H9 (cell line): Measurements from ENCODE around the gene IGSF9. TPM values are rescaled to one million over a fixed set of nuclear protein-coding genes. Genes with fewer than 3 reads are reported as not detected.

Source experiments
- DNase-seq: peaks from one replicate; pipeline ENCODE4 v3.0.0-alpha.2; 2017
- H2AFZ ChIP-seq: one replicate; pipeline ENCODE4 v1.6.1; 2013; ENCODE audit warnings: mild to moderate bottlenecking, low read length, control low read depth, moderate library complexity
- H2AK5ac ChIP-seq: 2 replicates; pipeline ENCODE4 v1.6.1; 2013; ENCODE audit warnings: low read length, control low read depth, mixed read lengths; ENCODE audit not compliant: insufficient read length
- H2BK120ac ChIP-seq: one replicate; pipeline ENCODE4 v1.6.1; 2013; ENCODE audit warnings: low read depth, mild to moderate bottlenecking, low read length, control low read depth, inconsistent platforms; ENCODE audit not compliant: poor library complexity, severe bottlenecking
- H2BK12ac ChIP-seq: 2 replicates; pipeline ENCODE4 v1.6.1; 2013; ENCODE audit warnings: low read length, control low read depth, mixed read lengths, low read depth; ENCODE audit not compliant: insufficient read length
- H2BK15ac ChIP-seq: 2 replicates; pipeline ENCODE4 v1.6.1; 2013; ENCODE audit warnings: low read depth, low read length, control low read depth
- H2BK20ac ChIP-seq: one replicate; pipeline ENCODE4 v1.6.1; 2013; ENCODE audit warnings: low read depth, mild to moderate bottlenecking, low read length, control low read depth, inconsistent platforms; ENCODE audit not compliant: poor library complexity, severe bottlenecking
- H2BK5ac ChIP-seq: 2 replicates; pipeline ENCODE4 v1.6.1; 2013; ENCODE audit warnings: low read length, control low read depth, mixed read lengths; ENCODE audit not compliant: insufficient read length
- H3K14ac ChIP-seq: 2 replicates; pipeline ENCODE4 v1.6.1; 2013; ENCODE audit warnings: low read length, control low read depth; ENCODE audit not compliant: insufficient read depth
- H3K18ac ChIP-seq: 2 replicates; pipeline ENCODE4 v1.6.1; 2013; ENCODE audit warnings: low read depth, mild to moderate bottlenecking, mixed read lengths, low read length, control low read depth; ENCODE audit not compliant: insufficient read length
- H3K23ac ChIP-seq: 2 replicates; pipeline ENCODE4 v1.6.1; 2013; ENCODE audit warnings: low read length, control low read depth, mixed read lengths, low read depth; ENCODE audit not compliant: insufficient read length
- H3K23me2 ChIP-seq: 2 replicates; pipeline ENCODE4 v1.6.1; 2013; ENCODE audit warnings: low read depth, mild to moderate bottlenecking, mixed read lengths, low read length, control low read depth; ENCODE audit not compliant: insufficient read length, poor library complexity, severe bottlenecking
- H3K27ac ChIP-seq: 2 replicates; pipeline ENCODE4 v1.5.1; 2013; ENCODE audit warnings: low read length, control low read depth, mixed read lengths, low read depth; ENCODE audit not compliant: insufficient read length
- H3K27me3 ChIP-seq: 2 replicates; pipeline ENCODE4 v1.6.1; 2013; ENCODE audit warnings: low read length, control low read depth, inconsistent platforms; ENCODE audit not compliant: insufficient read depth
- H3K4ac ChIP-seq: 2 replicates; pipeline ENCODE4 v1.6.1; 2013; ENCODE audit warnings: low read depth, mild to moderate bottlenecking, control low read depth, inconsistent platforms, low read length, moderate library complexity
- H3K4me1 ChIP-seq: 2 replicates; pipeline ENCODE4 v1.6.1; 2013; ENCODE audit warnings: low read length, control low read depth, inconsistent platforms; ENCODE audit not compliant: insufficient read depth
- H3K4me2 ChIP-seq: 2 replicates; pipeline ENCODE4 v1.6.1; 2013; ENCODE audit warnings: low read length, control low read depth, mixed read lengths; ENCODE audit not compliant: insufficient read length, insufficient read depth
- H3K56ac ChIP-seq: 2 replicates; pipeline ENCODE4 v1.6.1; 2013; ENCODE audit warnings: low read depth, mild to moderate bottlenecking, mixed read lengths, low read length, control low read depth; ENCODE audit not compliant: insufficient read length
- H3K79me1 ChIP-seq: 2 replicates; pipeline ENCODE4 v1.6.1; 2013; ENCODE audit warnings: low read depth, mild to moderate bottlenecking, moderate library complexity, low read length, control low read depth, inconsistent platforms; ENCODE audit not compliant: insufficient read depth, poor library complexity, severe bottlenecking
- H3K79me2 ChIP-seq: 2 replicates; pipeline ENCODE4 v1.6.1; 2013; ENCODE audit warnings: low read length, control low read depth, inconsistent platforms; ENCODE audit not compliant: insufficient read depth
- H3K9ac ChIP-seq: 2 replicates; pipeline ENCODE4 v1.6.1; 2013; ENCODE audit warnings: low read length, control low read depth, mixed read lengths; ENCODE audit not compliant: insufficient read length; ENCODE audit errors: extremely low read depth
- H3K9me3 ChIP-seq: one replicate; pipeline ENCODE4 v1.6.1; 2013; ENCODE audit warnings: low read depth, low read length, inconsistent platforms; ENCODE audit not compliant: control insufficient read depth
- H3T11ph ChIP-seq: one replicate; pipeline ENCODE4 v1.6.1; 2013; ENCODE audit warnings: mild to moderate bottlenecking, low read length, control low read depth, inconsistent platforms
- H4K20me1 ChIP-seq: one replicate; pipeline ENCODE4 v1.6.1; 2013; ENCODE audit not compliant: control insufficient read depth, insufficient read length, insufficient read depth
- H4K5ac ChIP-seq: 2 replicates; pipeline ENCODE4 v1.6.1; 2013; ENCODE audit warnings: low read depth, mild to moderate bottlenecking, mixed read lengths, low read length, control low read depth; ENCODE audit not compliant: insufficient read length
- H4K8ac ChIP-seq: replicated peaks from 2 replicates; pipeline ENCODE4 v1.6.1; 2013; ENCODE audit warnings: low read length, control low read depth, mixed read lengths, low read depth; ENCODE audit not compliant: insufficient read length
- H4K91ac ChIP-seq: 2 replicates; pipeline ENCODE4 v1.6.1; 2013; ENCODE audit warnings: low read depth, mild to moderate bottlenecking, moderate library complexity, mixed read lengths, low read length, control low read depth; ENCODE audit not compliant: insufficient read length
- H3K27ac Mint-ChIP-seq, 3 experiments: 2 replicates in 2 of 3; 3 replicates in 1 of 3; pipeline ENCODE4 v1.8.0; 2020 to 2021; ENCODE audit warnings: mixed read lengths in 3 of 3, mild to moderate bottlenecking in 1 of 3, moderate library complexity in 1 of 3
- H3K27me3 Mint-ChIP-seq: 2 replicates; pipeline ENCODE4 v1.8.0; 2021; ENCODE audit warnings: low read depth, mild to moderate bottlenecking, moderate library complexity, mixed read lengths
- H3K36me3 Mint-ChIP-seq, 3 experiments: 2 replicates in 2 of 3; 3 replicates in 1 of 3; pipeline ENCODE4 v1.8.0; 2020 to 2021; ENCODE audit warnings: low read depth in 3 of 3, mixed read lengths in 3 of 3; ENCODE audit not compliant: insufficient read depth in 1 of 3
- H3K4me1 Mint-ChIP-seq, 2 experiments: 2 replicates each; pipeline ENCODE4 v1.8.0; 2020; ENCODE audit warnings: mixed read lengths in 2 of 2
- H3K4me3 Mint-ChIP-seq, 2 experiments: 2 replicates in 1 of 2; 3 replicates in 1 of 2; pipeline ENCODE4 v1.8.0; 2020 to 2021; ENCODE audit warnings: mild to moderate bottlenecking in 2 of 2, mixed read lengths in 2 of 2, moderate library complexity in 1 of 2
- H3K9me3 Mint-ChIP-seq, 2 experiments: 2 replicates in 1 of 2; 3 replicates in 1 of 2; pipeline ENCODE4 v1.8.0; 2020; ENCODE audit warnings: mild to moderate bottlenecking in 2 of 2, mixed read lengths in 2 of 2, moderate library complexity in 1 of 2
- WGBS: extraction: QIAGEN DNeasy Blood & Tissue Kit; methylation state at CpG from one replicate; pipeline ENCODE4 v1.1.7; 2013; ENCODE audit warnings: missing lambda C conversion rate, low lambda C conversion rate, mixed read lengths; ENCODE audit not compliant: insufficient read length; ENCODE audit errors: extremely low coverage; 5-methylcytosine and 5-hydroxymethylcytosine counted together
- total RNA-seq: library from RNA; stranded (reverse); gene quantifications from 2 replicates; pipeline ENCODE4 v1.2.1, GENCODE V29; 2021
- TF ChIP-seq, protein P1 (sequence below): fragments of 200-600 bp; sonication (generic); conservative IDR thresholded peaks from 3 replicates; pipeline ENCODE4 v1.8.0; 2021; ENCODE audit warnings: antibody characterized with exemption, mild to moderate bottlenecking

IGSF9 gene
- total RNA-seq, 1 experiment from 2014 or later: 11.3 TPM

DNA sequence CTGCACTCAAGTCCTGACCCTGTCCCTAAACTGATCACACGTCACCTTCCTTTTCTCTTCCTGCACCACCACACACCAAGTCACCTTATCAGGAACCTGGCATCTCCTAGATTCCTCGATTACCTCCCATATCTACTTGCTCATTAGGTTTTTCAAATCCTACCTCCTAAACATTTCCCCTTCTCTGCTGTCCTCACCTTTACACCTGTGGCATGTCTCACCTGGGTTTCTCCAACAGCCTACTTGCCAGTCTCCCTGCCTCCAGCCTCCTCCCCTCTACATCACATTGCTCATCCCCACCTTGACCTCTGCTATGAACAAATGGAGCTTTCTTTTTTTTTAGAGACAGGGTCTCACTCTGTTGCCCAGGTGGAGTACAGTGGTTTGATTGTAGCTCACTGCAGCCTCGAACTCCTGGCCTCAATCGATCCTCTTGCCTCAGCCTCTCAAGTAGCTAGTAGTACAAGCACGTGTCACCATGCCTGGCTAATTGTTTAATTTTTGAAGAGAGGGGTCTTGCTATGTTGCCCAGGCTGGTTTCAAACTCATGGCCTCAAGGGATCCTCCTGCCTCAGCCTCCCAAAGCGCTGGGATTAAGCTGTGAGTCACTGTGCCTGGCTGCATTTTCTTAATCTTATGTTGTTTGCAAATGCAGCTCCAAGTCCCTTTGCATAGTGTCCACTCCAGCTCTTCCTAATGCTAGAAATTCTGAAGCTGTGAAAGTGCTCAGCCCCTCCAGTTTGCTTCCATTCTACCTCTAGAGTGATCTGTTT lies 6.3 kb downstream of the IGSF9 start:
- Mint-ChIP-seq H3K27me3 (peaks cover 1% of the 10 kb centered on the region), H3K27ac (peak overlapping the region in 1 of 3 experiments; percentile 48; a peak in 2 of 7 replicates), H3K36me3 (peaks cover 18 to 21% (median 18%) of the 10 kb centered on the region in 3 experiments), H3K4me1 (peaks cover 37 to 58% of the 10 kb centered on the region in 2 experiments), H3K9me3 (no peaks in the 10 kb centered on the region), H3K4me3 (no peak overlapping the region)
- Histone ChIP-seq H2AK5ac (no peak overlapping the region), H2BK5ac (no peak overlapping the region), H2BK20ac (no peak overlapping the region), H3K23ac (no peak overlapping the region), H4K8ac (no peak overlapping the region), H3K14ac (no peak overlapping the region), H4K91ac (no peak overlapping the region), H3K9ac (no peak overlapping the region), H2AFZ (no peak overlapping the region), H3K79me1 (no peaks in the 10 kb centered on the region), H3K4ac (no peak overlapping the region), H4K20me1 (no peaks in the 10 kb centered on the region), H3K18ac (no peak overlapping the region), H3K23me2 (no peaks in the 10 kb centered on the region), H4K5ac (no peak overlapping the region), H3K4me2 (no peak overlapping the region), H3T11ph (no peak overlapping the region), H3K27me3 (no peaks in the 10 kb centered on the region), H2BK15ac (no peak overlapping the region), H2BK12ac (no peak overlapping the region), H3K56ac (no peak overlapping the region), H3K79me2 (no peaks in the 10 kb centered on the region), H3K4me1 (no peaks in the 10 kb centered on the region; the same call in 1 of the 2 replicates), H3K9me3 (no peaks in the 10 kb centered on the region), H2BK120ac (no peak overlapping the region), H3K27ac (no peak overlapping the region)
- TF ChIP-seq, protein P1, sequence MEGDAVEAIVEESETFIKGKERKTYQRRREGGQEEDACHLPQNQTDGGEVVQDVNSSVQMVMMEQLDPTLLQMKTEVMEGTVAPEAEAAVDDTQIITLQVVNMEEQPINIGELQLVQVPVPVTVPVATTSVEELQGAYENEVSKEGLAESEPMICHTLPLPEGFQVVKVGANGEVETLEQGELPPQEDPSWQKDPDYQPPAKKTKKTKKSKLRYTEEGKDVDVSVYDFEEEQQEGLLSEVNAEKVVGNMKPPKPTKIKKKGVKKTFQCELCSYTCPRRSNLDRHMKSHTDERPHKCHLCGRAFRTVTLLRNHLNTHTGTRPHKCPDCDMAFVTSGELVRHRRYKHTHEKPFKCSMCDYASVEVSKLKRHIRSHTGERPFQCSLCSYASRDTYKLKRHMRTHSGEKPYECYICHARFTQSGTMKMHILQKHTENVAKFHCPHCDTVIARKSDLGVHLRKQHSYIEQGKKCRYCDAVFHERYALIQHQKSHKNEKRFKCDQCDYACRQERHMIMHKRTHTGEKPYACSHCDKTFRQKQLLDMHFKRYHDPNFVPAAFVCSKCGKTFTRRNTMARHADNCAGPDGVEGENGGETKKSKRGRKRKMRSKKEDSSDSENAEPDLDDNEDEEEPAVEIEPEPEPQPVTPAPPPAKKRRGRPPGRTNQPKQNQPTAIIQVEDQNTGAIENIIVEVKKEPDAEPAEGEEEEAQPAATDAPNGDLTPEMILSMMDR: no peak
- whole genome bisulfite sequencing: no CpG with 5 or more reads among the region's 6 CpGs
- no peak for DNase-seq
